Transverse colon (tissue), 4 donors: ENCODE measurements around the gene SLC26A9. TPM values are rescaled to one million over a fixed set of nuclear protein-coding genes. Genes with fewer than 3 reads are reported as not detected.

Experiments
- DNase-seq: peaks from one replicate; pipeline ENCODE4 v3.0.0-alpha.2; 2019
- H3K27ac ChIP-seq, 4 donors: fragments of 200-600 bp; sonication (generic); 2 replicates each; pipeline ENCODE4 v1.5.1; 2016 to 2018; ENCODE audit warnings: inconsistent platforms in 4 of 4
- H3K27me3 ChIP-seq: fragments of 200-600 bp; sonication (generic); 2 replicates; pipeline ENCODE4 v1.5.1; 2017; ENCODE audit warnings: inconsistent platforms
- H3K36me3 ChIP-seq, 4 donors: fragments of 200-600 bp; sonication (generic); 2 replicates each; pipeline ENCODE4 v1.5.1; 2017 to 2019; ENCODE audit warnings: inconsistent platforms in 4 of 4
- H3K4me1 ChIP-seq, 4 donors: fragments of 200-600 bp; sonication (generic); 2 replicates each; pipeline ENCODE4 v1.5.1; 2017 to 2020; ENCODE audit warnings: inconsistent platforms in 4 of 4
- H3K4me3 ChIP-seq, 4 donors: fragments of 200-600 bp; sonication (generic); 1 replicate in 1 of 4; 2 replicates in 3 of 4; pipeline versions ENCODE4 v1.5.1 to v1.6.1; 2017 to 2019; ENCODE audit warnings: inconsistent platforms in 4 of 4
- H3K9me3 ChIP-seq, 2 donors: fragments of 200-600 bp; sonication (generic); 2 replicates each; pipeline ENCODE4 v1.5.1; 2017 to 2019; ENCODE audit warnings: inconsistent platforms in 2 of 2
- CTCF ChIP-seq, 5 experiments: fragments of 200-600 bp in 3 of 5; fragments of 450-650 bp in 2 of 5; sonication (generic) in 3 of 5; IDR thresholded peaks; 1 replicate in 2 of 5; 2 replicates in 3 of 5; pipeline ENCODE4 v1.5.1; 2016 to 2017; ENCODE audit warnings: antibody characterized with exemption in 5 of 5, inconsistent platforms in 3 of 5, mild to moderate bottlenecking in 2 of 5, moderate library complexity in 1 of 5
- EP300 ChIP-seq: sonication (generic); formaldehyde crosslinking; IDR thresholded peaks from one replicate; pipeline ENCODE4 v1.6.1; 2017; ENCODE audit warnings: antibody characterized with exemption, low read depth
- POLR2A ChIP-seq: fragments of 450-650 bp; IDR thresholded peaks from one replicate; pipeline ENCODE4 v1.6.1; 2016; ENCODE audit warnings: antibody characterized with exemption, mild to moderate bottlenecking, moderate library complexity
- POLR2AphosphoS5 ChIP-seq, 3 donors: sonication (generic); formaldehyde crosslinking; IDR thresholded peaks; one replicate each; pipeline ENCODE4 v1.6.1; 2016; ENCODE audit warnings: antibody characterized with exemption in 3 of 3
- WGBS, 2 donors: methylation state at CpG; one replicate each; pipeline ENCODE4 v1.1.5; 2018; ENCODE audit warnings: low coverage in 1 of 2; 5-methylcytosine and 5-hydroxymethylcytosine counted together
- in situ Hi-C, 4 donors: fragments of 200-750 bp; cut with MboI; loops; one replicate each; pipeline versions ENCODE4 v1.15.0 to v1.15.1; 2017; ENCODE audit warnings: low sequenced_read_pairs in 3 of 4, low pct_ligation_motif_present in 1 of 4, low pct_unique_long_range_greater_than_20kb in 1 of 4
- intact Hi-C: fragments of 100-400 bp; cut with DNase I; formaldehyde crosslinking; loops from one replicate; pipeline ENCODE4 v1.15.1; 2023; ENCODE audit warnings: low total_unique reads
- total RNA-seq, 4 donors: library from RNA; depleted of rRNA; stranded (reverse); fragments of >200 nt; gene quantifications; one replicate each; pipeline ENCODE4 v1.1.0, GENCODE V29; 2016

Gene SLC26A9
- total RNA-seq, 4 donors from 2014 or later, result not detected

- 70% methylated on average over 2 of the region's 2 CpGs; no CpG with 5 or more reads in 1 of the 2 donors for WGBS, 2 donors
- H3K4me3 ChIP-seq, result no peak overlapping the region
- H3K27me3 ChIP-seq, result no peaks in the 10 kb centered on the region
- no peak overlapping the region for H3K27ac ChIP-seq
- in situ Hi-C loops (no loop called here), intact Hi-C loops (no loop called here)
- no peak for DNase-seq
- TF ChIP-seq POLR2AphosphoS5 (IDR thresholded peaks at IDR 0.05) (no peak), EP300 (no peak), POLR2A (no peak), CTCF (IDR thresholded peaks at IDR 0.05) (no peak)
- H3K4me1 ChIP-seq, result no peaks in the 10 kb centered on the region
- no peaks in the 10 kb centered on the region for H3K9me3 ChIP-seq
- H3K36me3 ChIP-seq, result no peaks in the 10 kb centered on the region
Measured at GRCh38 chr1:205870236-205870635, 73.0 kb downstream of the SLC26A9 start.

Other genes with a start within 250 kb of the SLC26A9 start
- 10 to 100 TPM; 21.7 to 45.7 (median 35.1) TPM for gene NUCKS1, start 193.3 kb downstream of the SLC26A9 start, total RNA-seq
- gene RAB29, start 168.0 kb downstream of the SLC26A9 start, total RNA-seq, result 10 to 100 TPM in 2 of 4 donors, 1 to 10 TPM in 2; 1.1 to 13.9 (median 10.2) TPM
- 1 to 10 TPM; 5.1 to 7.0 (median 5.6) TPM for gene SLC41A1, start 130.3 kb downstream of the SLC26A9 start, total RNA-seq
- not detected for gene PM20D1, start 93.3 kb downstream of the SLC26A9 start, total RNA-seq
- gene RAB7B, start 59.9 kb upstream of the SLC26A9 start, total RNA-seq, result under 1 TPM in 2 of 4 donors, not detected in 2; 0.27 to 0.32 TPM
- gene CTSE, start 80.4 kb upstream of the SLC26A9 start, total RNA-seq, result 10 to 100 TPM in 2 of 4 donors, 1 to 10 TPM in 2; 2.6 to 14.3 (median 6.7) TPM
- gene RHEX, start 109.7 kb upstream of the SLC26A9 start, total RNA-seq, result 1 to 10 TPM in 1 of 4 donors, under 1 TPM in 1, not detected in 2; 0.96 to 4.8 TPM
- 10 to 100 TPM in 1 of 4 donors, 1 to 10 TPM in 1, under 1 TPM in 1, not detected in 1; 0.96 to 14.1 (median 1.6) TPM for gene AVPR1B, start 173.9 kb upstream of the SLC26A9 start, total RNA-seq